ENCODE measurements around the gene DDN.

Gene DDN

DNA sequence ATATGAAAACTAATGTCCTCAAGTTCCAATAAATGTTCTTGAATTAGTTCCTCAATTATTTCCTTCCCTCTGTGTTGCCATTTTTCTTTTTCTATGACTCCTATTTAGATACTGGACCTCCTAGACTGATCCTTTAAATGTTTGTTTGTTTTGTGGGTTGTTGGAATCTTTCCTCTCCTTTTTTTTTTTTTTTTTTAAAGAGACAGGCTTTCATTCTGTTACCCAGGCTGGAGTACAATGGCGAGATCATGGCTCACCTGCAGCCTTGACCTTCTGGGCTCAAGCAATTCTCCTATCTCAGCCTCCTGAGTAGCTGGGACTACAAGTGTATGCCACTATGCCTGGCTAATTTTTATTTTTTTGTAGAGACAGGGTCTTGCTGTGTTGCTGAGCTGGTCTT is 9.8 kb upstream of the DDN start:
- peaks cover 16% of the 10 kb centered on the region for H3K36me3 Mint-ChIP-seq
- no peak overlapping the region for H3K27ac Mint-ChIP-seq
- H3K9me3 Mint-ChIP-seq (ENCODE audit: low read depth) = no peaks in the 10 kb centered on the region
- H3K4me1 Mint-ChIP-seq (ENCODE audit: low read depth) = no peaks in the 10 kb centered on the region
- no peaks in the 10 kb centered on the region for H3K27me3 Mint-ChIP-seq
- H3K4me3 Mint-ChIP-seq = no peak overlapping the region

DNA sequence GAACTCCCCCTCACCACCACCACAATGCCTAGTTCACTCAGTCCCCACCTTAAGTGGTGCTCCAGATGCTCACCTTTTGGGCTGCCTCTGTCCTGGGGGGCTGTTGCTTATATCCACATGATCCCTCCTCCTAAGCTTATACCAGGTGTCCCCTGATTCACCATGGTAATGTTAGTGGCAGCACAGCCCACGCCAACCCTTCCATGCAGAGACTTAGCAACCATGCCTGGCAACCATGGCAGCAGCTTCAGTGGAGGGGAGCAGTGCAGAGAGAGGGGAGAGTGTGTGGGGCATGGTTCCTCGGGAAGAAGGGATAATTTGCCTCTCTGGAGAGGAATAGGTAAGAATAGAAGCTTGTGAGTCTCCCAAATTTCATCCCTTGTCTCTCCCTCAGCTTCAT is 1.2 kb upstream of the DDN start:
- Mint-ChIP-seq H3K27ac (no peak overlapping the region), H3K9me3 (ENCODE audit: low read depth) (no peaks in the 10 kb centered on the region), H3K27me3 (peaks cover 16% of the 10 kb centered on the region), H3K4me3 (peak overlapping the region; percentile 84), H3K4me1 (ENCODE audit: low read depth) (peaks cover 29% of the 10 kb centered on the region), H3K36me3 (peaks cover 29% of the 10 kb centered on the region)

- H3K36me3 Mint-ChIP-seq = peaks cover 21% of the 10 kb centered on the region
- H3K4me3 Mint-ChIP-seq = peak overlapping the region; percentile 65
- H3K27me3 Mint-ChIP-seq = peaks cover 19% of the 10 kb centered on the region
- H3K27ac Mint-ChIP-seq = no peak overlapping the region
- H3K9me3 Mint-ChIP-seq (ENCODE audit: low read depth) = no peaks in the 10 kb centered on the region
- H3K4me1 Mint-ChIP-seq (ENCODE audit: low read depth) = peaks cover 32% of the 10 kb centered on the region
These were observed 450 bp downstream of the DDN start for GRCh38 chr12:48998497-48999353.

GRCh38 chr12:48997719-48998496 is 1.3 kb downstream of the DDN start:
- no peaks in the 10 kb centered on the region for H3K9me3 Mint-ChIP-seq (ENCODE audit: low read depth)
- peaks cover 32% of the 10 kb centered on the region for H3K4me1 Mint-ChIP-seq (ENCODE audit: low read depth)
- peak overlapping the region; percentile 66 for H3K4me3 Mint-ChIP-seq
- H3K27ac Mint-ChIP-seq = no peak overlapping the region
- peaks cover 21% of the 10 kb centered on the region for H3K27me3 Mint-ChIP-seq
- H3K36me3 Mint-ChIP-seq = peaks cover 16% of the 10 kb centered on the region

DNA sequence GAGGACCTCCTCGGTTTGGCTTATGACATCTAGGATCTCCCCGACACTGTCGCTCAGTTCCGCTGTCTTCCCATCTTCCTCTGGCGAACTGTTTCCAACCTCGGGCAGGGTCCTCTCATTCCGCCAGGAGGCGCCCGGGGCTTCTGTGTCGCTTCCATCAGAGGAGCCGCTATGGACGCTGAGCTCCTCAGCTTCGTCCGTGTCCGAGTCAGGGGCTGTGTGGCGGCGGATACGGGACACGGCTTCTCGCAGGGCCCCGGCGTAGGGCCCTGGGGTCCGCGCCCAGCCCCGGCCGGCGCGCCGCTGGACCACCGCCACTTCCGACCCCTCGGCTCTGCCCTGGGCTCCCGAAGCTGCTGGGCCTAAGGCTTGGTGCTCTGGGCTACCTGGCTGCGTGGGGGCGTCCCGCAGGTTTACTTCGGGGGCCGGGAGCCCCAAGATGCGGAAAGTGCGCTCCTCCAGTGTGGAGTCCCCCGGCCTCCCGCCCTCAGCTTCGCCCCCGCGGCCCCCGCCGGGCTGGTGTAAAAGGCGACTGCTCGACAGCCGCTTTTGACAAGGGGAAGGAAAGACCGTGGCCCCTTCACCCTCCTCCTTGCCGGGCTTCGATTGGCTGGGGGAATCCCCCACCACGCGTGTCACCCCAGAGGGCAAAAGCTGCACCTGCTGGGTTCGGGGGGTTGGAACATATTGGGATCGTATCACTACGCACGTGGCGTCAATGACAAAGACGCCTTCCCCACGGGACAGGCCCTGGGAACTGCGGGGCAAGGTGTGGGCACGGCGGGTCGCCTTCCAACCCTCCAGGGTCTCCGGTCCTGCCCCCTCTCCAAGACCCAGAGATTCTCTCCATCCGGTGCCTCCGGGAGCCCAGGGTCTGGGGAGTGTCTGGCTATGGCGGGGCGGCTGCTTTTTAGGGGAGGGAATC is 2.1 kb downstream of the DDN start:
- Mint-ChIP-seq H3K4me1 (ENCODE audit: low read depth) (peaks cover 32% of the 10 kb centered on the region), H3K27ac (no peak overlapping the region), H3K36me3 (peaks cover 10% of the 10 kb centered on the region), H3K4me3 (peak overlapping the region; percentile 66), H3K27me3 (peaks cover 19% of the 10 kb centered on the region), H3K9me3 (ENCODE audit: low read depth) (no peaks in the 10 kb centered on the region)

- no peak overlapping the region for H3K27ac Mint-ChIP-seq
- no peaks in the 10 kb centered on the region for H3K9me3 Mint-ChIP-seq (ENCODE audit: low read depth)
- peaks cover 31% of the 10 kb centered on the region for H3K4me1 Mint-ChIP-seq (ENCODE audit: low read depth)
- H3K27me3 Mint-ChIP-seq = peaks cover 18% of the 10 kb centered on the region
- peak overlapping the region; percentile 72 for H3K4me3 Mint-ChIP-seq
- H3K36me3 Mint-ChIP-seq = peaks cover under 1% of the 10 kb centered on the region
These were observed 3.9 kb downstream of the DDN start for GRCh38 chr12:48995086-48995879.

DNA sequence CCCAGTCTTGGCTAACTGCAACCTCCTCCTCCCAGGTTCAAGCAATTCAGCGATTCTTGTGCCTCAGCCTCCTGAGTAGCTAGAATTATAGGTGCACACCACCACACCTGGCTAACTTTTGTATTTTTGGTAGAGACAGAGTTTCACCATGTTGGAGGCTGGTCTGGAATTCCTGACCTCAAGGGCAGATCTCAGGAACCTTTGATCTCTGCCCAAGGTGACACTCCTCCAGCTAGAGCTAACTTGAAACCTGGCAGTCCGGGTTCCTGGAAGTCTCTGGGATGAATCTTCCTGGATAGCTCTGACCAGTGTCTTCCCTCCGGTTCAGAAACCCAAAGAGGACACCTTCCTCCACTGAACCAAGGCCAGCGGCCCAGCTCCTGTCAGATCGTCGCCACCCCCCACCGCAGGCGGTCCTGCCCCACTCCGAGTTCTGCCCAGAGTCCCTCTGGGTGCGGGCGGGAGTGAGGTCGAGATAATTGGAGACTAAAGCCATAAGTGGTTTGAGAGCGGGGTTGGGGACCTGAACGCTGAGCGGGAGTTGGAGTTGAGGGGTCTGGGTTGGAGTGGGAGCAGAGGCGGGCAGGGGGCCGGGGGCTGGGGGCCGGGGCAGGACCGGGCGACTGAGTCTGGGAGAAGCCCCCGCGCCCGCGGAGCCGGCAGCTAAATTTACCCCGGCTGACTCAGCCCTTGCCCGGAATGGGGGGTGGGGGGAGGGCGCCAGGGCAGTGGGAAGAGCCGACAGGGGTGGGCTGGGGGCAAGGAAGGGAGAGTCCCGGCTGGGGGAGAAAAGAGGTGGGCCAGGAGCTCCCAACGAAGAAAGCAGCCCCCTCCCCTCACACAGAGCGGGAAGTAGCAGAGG is 4.7 kb downstream of the DDN start:
- Mint-ChIP-seq H3K27me3 (peaks cover 20% of the 10 kb centered on the region), H3K4me3 (no peak overlapping the region), H3K27ac (no peak overlapping the region), H3K4me1 (ENCODE audit: low read depth) (peaks cover 22% of the 10 kb centered on the region), H3K9me3 (ENCODE audit: low read depth) (no peaks in the 10 kb centered on the region), H3K36me3 (no peaks in the 10 kb centered on the region)

GRCh38 chr12:48993787-48994186 is 5.4 kb downstream of the DDN start:
- Mint-ChIP-seq H3K27ac (no peak overlapping the region), H3K27me3 (peaks cover 25% of the 10 kb centered on the region), H3K4me3 (no peak overlapping the region), H3K4me1 (ENCODE audit: low read depth) (peaks cover 18% of the 10 kb centered on the region), H3K9me3 (ENCODE audit: low read depth) (no peaks in the 10 kb centered on the region), H3K36me3 (no peaks in the 10 kb centered on the region)

DNA sequence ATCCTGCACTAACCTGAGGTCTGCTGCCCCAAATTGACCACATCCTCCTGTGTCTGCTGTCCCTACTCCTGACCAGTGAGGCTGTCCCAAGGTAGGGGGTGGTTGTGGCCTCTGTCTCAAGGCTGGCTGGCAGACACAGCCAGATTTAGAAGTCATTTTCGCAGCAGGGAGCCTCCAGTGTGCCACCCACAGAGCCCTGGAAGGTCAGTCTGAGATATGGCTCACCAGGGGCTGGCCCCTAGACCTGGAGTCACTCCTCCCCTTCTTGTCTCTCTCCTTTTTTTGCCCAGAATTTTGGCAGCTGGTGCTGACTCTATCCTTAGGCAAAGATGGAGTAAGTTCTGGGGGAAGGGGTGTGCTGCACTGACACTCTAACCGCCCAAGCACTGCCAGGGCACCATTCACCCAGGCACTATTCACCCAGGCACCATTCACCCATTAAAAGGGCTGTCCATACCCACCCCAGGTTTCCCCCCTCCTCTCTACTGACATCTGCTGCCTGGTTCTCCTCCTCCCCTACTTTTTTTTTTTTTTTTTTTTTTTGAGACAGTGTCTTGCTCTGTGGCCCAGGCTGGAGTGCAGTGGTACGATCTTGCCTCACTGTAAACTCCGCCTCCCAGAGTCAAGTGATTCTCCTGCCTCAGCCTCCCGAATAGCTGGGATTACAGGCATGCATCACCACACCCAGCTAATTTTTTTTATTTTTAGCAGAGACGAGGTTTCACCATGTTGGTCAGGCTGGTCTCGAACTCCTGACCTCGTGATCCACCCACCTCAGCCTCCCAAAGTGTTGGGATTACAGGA is 7.7 kb downstream of the DDN start:
- H3K27me3 Mint-ChIP-seq = peaks cover 30% of the 10 kb centered on the region
- no peaks in the 10 kb centered on the region for H3K36me3 Mint-ChIP-seq
- no peak overlapping the region for H3K27ac Mint-ChIP-seq
- no peaks in the 10 kb centered on the region for H3K9me3 Mint-ChIP-seq (ENCODE audit: low read depth)
- peaks cover 16% of the 10 kb centered on the region for H3K4me1 Mint-ChIP-seq (ENCODE audit: low read depth)
- no peak overlapping the region for H3K4me3 Mint-ChIP-seq

DNA sequence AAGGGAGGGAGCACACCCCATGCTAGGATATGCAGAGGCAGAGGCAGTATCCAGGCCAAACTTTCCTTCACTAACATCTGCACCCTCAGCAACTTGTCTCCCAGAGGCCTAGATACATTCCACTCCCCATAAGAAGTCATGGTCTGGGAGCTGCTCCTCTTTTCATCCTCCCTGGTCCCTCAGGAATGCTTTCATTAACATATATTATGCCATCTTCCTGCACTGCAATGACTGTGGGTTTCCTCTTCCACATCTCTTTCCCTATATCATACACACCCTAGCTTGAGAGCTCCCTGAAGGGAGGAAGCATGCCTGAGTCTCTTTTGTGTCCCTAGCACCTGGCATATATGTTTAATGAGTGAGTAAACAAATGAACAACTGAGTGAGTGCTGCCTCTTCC is 8.6 kb downstream of the DDN start:
- Mint-ChIP-seq H3K9me3 (ENCODE audit: low read depth) (no peaks in the 10 kb centered on the region), H3K4me1 (ENCODE audit: low read depth) (peaks cover 11% of the 10 kb centered on the region), H3K27ac (no peak overlapping the region), H3K4me3 (no peak overlapping the region), H3K36me3 (no peaks in the 10 kb centered on the region), H3K27me3 (peaks cover 27% of the 10 kb centered on the region)

- Mint-ChIP-seq H3K27me3 (peaks cover 19% of the 10 kb centered on the region), H3K36me3 (no peaks in the 10 kb centered on the region), H3K4me1 (ENCODE audit: low read depth) (peaks cover 6% of the 10 kb centered on the region), H3K9me3 (ENCODE audit: low read depth) (no peaks in the 10 kb centered on the region), H3K27ac (no peak overlapping the region), H3K4me3 (no peak overlapping the region)
These were observed 11.0 kb downstream of the DDN start for GRCh38 chr12:48988030-48988649.

- no peaks in the 10 kb centered on the region for H3K36me3 Mint-ChIP-seq
- H3K4me3 Mint-ChIP-seq = no peak overlapping the region
- H3K27me3 Mint-ChIP-seq = peaks cover 19% of the 10 kb centered on the region
- no peaks in the 10 kb centered on the region for H3K9me3 Mint-ChIP-seq (ENCODE audit: low read depth)
- no peak overlapping the region for H3K27ac Mint-ChIP-seq
- H3K4me1 Mint-ChIP-seq (ENCODE audit: low read depth) = peaks cover 13% of the 10 kb centered on the region
These were observed 12.4 kb downstream of the DDN start for GRCh38 chr12:48986720-48987291.
